AG09309 (cell line): Measurements from ENCODE around the gene NDUFB1.

ENCODE experiments used
- DNase-seq: peaks from one replicate; pipeline ENCODE4 v3.0.0-alpha.2; 2010; ENCODE audit warnings: low read depth
- H3K4me3 ChIP-seq: 2 replicates; pipeline ENCODE4 v1.5.1; 2011; ENCODE audit warnings: mild to moderate bottlenecking, low read depth, low read length, moderate library complexity; ENCODE audit not compliant: control insufficient read depth
- CTCF ChIP-seq: IDR thresholded peaks from 2 replicates; pipeline ENCODE4 v1.5.1; 2011; ENCODE audit warnings: mild to moderate bottlenecking, low read depth, low read length, inconsistent platforms; ENCODE audit not compliant: insufficient read depth, control insufficient read depth; ENCODE audit errors: missing control alignments

Gene NDUFB1

GRCh38 chr14:92144708-92145107 is 23.2 kb upstream of the NDUFB1 start:
- DNase-seq: no peak
- no peak overlapping the region for H3K4me3 ChIP-seq
- no peak for TF ChIP-seq CTCF

- TF ChIP-seq CTCF: no peak
- DNase-seq: no peak
These were observed 22.5 kb upstream of the NDUFB1 start for GRCh38 chr14:92143962-92144361.

GRCh38 chr14:92143309-92143708 is 21.8 kb upstream of the NDUFB1 start:
- no peak overlapping the region for H3K4me3 ChIP-seq
- DNase-seq: no peak
- TF ChIP-seq CTCF: no peak

More at GRCh38 chr14:92143962-92144361, 22.5 kb upstream of the NDUFB1 start:
- no peak overlapping the region for H3K4me3 ChIP-seq

- DNase-seq: no peak
- TF ChIP-seq CTCF: peak; percentile 53
These were observed 13.8 kb upstream of the NDUFB1 start for GRCh38 chr14:92135269-92135668.

GRCh38 chr14:92134456-92134855 is 12.9 kb upstream of the NDUFB1 start:
- no peak for TF ChIP-seq CTCF
- no peak overlapping the region for H3K4me3 ChIP-seq
- DNase-seq: no peak

More at GRCh38 chr14:92135269-92135668, 13.8 kb upstream of the NDUFB1 start:
- H3K4me3 ChIP-seq: no peak overlapping the region

- no peak for DNase-seq
- H3K4me3 ChIP-seq: peak overlapping the region; percentile 90
- no peak for TF ChIP-seq CTCF
These were observed 1.3 kb upstream of the NDUFB1 start for GRCh38 chr14:92122761-92123160.

- H3K4me3 ChIP-seq: peak overlapping the region; percentile 90
- no peak for DNase-seq
These were observed 808 bp upstream of the NDUFB1 start for GRCh38 chr14:92122351-92122677.

More at GRCh38 chr14:92122351-92122677, 808 bp upstream of the NDUFB1 start:
- TF ChIP-seq CTCF: no peak
